NT2/D1 (cell line): ENCODE data around the gene LONRF3.

Source experiments
- DNase-seq: peaks from one replicate; pipeline ENCODE4 v3.0.0-alpha.2; 2011; ENCODE audit warnings: low read depth, low spot score
- H3K27me3 ChIP-seq: 2 replicates; pipeline ENCODE4 v1.6.0; 2011; ENCODE audit warnings: mild to moderate bottlenecking; ENCODE audit not compliant: insufficient read length, insufficient read depth
- H3K36me3 ChIP-seq: 2 replicates; pipeline ENCODE4 v1.6.1; 2011; ENCODE audit warnings: mild to moderate bottlenecking, low read length, mixed read lengths; ENCODE audit not compliant: insufficient read depth, insufficient read length
- H3K4me1 ChIP-seq: 2 replicates; pipeline ENCODE4 v1.5.1; 2011; ENCODE audit not compliant: insufficient read depth, insufficient read length
- H3K4me3 ChIP-seq: 2 replicates; pipeline ENCODE4 v1.5.1; 2011; ENCODE audit warnings: low read depth; ENCODE audit not compliant: insufficient read length
- H3K9ac ChIP-seq: 2 replicates; pipeline ENCODE4 v1.6.0; 2011; ENCODE audit warnings: low read depth; ENCODE audit not compliant: insufficient read length
- H3K9me3 ChIP-seq: 2 replicates; pipeline ENCODE4 v1.5.1; 2011; ENCODE audit warnings: mild to moderate bottlenecking, low read length; ENCODE audit not compliant: insufficient read depth
- SUZ12 ChIP-seq: IDR thresholded peaks from 2 replicates; pipeline ENCODE4 v1.6.1; 2011; ENCODE audit not compliant: insufficient read length, insufficient read depth; ENCODE audit errors: extremely low read depth
- YY1 ChIP-seq: IDR thresholded peaks from 2 replicates; pipeline ENCODE4 v1.6.1; 2011; ENCODE audit not compliant: insufficient read length, insufficient read depth
- ZNF274 ChIP-seq: IDR thresholded peaks from 2 replicates; pipeline ENCODE4 v1.6.1; 2011; ENCODE audit warnings: mild to moderate bottlenecking, low read depth, low read length

LONRF3 gene

DNA sequence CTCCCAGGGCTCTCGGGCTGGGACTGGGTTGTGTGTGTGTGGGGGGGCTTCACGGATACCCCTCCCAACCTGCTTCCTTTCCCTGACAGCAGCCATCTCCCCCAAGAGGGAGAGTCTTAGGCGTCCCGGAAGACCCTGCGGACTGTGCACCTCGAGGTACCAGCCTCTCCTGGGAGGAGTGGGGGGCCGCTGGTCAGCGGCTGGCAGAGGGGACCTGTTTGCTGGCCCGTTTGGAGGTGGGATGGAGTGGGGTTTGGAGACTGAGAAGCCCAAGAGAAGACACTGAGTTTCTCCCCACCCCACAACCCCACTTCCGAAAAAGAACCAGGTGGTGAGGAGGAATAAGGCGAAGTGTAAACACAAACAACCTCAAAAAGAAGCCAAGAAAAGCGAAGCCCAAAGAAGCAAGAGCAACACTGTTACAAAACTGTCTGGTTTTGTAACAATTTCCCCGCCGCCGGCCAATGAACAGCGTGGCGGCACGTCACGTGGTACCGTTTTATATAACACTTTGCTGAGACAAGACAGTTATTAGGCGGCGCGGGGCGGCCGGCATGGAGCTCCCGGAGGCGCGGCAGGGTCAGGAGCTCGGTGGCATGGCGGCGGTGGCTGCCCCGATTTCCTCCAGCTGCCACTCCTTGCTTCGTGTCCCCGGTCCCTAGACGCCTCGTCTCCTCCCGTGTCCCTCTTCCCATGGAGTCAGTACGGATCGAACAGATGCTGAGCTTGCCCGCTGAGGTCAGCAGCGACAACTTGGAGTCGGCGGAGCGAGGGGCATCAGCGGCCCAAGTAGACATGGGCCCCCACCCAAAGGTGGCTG is at the start of gene LONRF3:
Gene LONRF3 (plus strand): TSS at position 531 of the 820 bp plus-strand sequence. CDS start 163 bp downstream, at position 694.
- no peaks in the 10 kb centered on the region for H3K9me3 ChIP-seq
- TF ChIP-seq ZNF274 (no peak), YY1 (no peak), SUZ12 (peak; percentile 50)
- no peak within 1 kb of the TSS for H3K9ac ChIP-seq
- peak within 1 kb of the TSS; percentile 36 for H3K4me3 ChIP-seq
- H3K4me1 ChIP-seq = peaks cover 16% of the 10 kb centered on the region
- H3K27me3 ChIP-seq = peaks cover 97% of the 10 kb centered on the region
- H3K36me3 ChIP-seq = no peaks in the 10 kb centered on the region
- no peak for DNase-seq

DNA sequence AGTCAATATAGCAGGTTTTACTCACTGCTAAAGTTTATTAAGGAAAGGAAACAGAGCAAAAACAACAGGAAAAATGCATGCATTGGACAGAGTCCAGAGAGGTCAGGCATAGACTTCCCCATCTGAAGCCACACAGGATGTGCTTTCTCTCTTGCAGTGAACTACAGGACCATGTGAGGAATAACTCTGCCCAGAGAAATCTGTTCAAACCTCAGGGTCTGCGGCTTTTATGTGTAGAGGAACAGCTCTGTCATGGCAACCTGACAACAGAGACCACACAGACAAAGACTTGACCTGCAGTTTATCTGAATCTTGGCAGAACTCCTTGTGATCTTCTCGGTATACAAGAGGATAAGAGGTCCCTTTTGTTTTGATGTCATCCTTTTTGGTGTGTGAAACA is 46.3 kb upstream of the LONRF3 start:
- no peak overlapping the region for H3K9ac ChIP-seq
- H3K36me3 ChIP-seq = no peaks in the 10 kb centered on the region
- no peaks in the 10 kb centered on the region for H3K4me1 ChIP-seq
- no peak overlapping the region for H3K4me3 ChIP-seq
- TF ChIP-seq ZNF274 (no peak), YY1 (no peak), SUZ12 (no peak)
- H3K27me3 ChIP-seq = no peaks in the 10 kb centered on the region
- DNase-seq = no peak
- no peaks in the 10 kb centered on the region for H3K9me3 ChIP-seq

DNA sequence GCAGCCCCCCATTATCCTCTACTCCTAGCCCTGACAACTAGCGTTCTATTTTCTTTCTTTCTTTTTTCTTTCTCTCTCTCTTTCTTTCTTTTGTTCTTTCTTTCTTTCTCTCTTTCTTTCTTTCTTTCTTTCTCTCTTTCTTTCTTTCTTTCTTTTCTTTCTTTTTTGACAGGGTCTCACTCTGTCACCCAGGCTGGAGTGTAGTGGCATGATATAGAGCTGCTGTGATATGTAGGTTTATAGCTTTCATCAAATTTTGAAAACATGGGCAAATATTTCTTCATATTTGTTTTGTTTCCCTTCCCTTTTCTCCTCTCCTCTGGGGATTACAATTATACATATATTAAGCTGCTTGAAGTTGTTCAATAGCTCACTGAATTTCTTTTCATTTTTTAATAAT is 39.1 kb upstream of the LONRF3 start:
- H3K9ac ChIP-seq = no peak overlapping the region
- no peak for TF ChIP-seq SUZ12
- no peak for TF ChIP-seq YY1
- TF ChIP-seq ZNF274 = no peak
- H3K4me3 ChIP-seq = no peak overlapping the region
- H3K36me3 ChIP-seq = no peaks in the 10 kb centered on the region
- H3K27me3 ChIP-seq = no peaks in the 10 kb centered on the region
- H3K4me1 ChIP-seq = no peaks in the 10 kb centered on the region
- DNase-seq = no peak
- no peaks in the 10 kb centered on the region for H3K9me3 ChIP-seq

DNA sequence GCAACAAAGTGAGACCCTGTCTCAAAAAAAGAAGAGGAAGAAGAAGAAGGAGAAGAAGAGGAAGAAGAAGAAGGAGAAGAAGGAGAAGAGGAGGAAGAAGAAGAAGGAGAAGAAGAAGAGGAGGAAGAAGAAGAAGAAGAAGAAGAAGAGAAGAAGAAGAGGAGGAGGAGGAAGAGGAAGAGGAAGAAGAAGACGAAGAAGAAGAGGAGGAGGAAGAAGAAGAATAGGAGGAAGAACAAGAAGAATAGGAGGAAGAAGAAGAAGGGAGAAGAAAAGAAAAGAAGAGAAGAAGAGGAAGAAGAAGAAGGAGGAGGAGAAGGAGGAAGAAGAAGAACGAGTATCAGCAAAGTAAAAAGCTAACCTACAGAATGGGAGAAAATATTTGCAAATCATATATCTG is 33.3 kb upstream of the LONRF3 start:
- TF ChIP-seq YY1 (no peak), SUZ12 (no peak)
- no peak overlapping the region for H3K9ac ChIP-seq
- no peaks in the 10 kb centered on the region for H3K9me3 ChIP-seq
- no peak overlapping the region for H3K4me3 ChIP-seq
- DNase-seq = no peak
- H3K27me3 ChIP-seq = no peaks in the 10 kb centered on the region
- H3K4me1 ChIP-seq = no peaks in the 10 kb centered on the region
- H3K36me3 ChIP-seq = no peaks in the 10 kb centered on the region

DNA sequence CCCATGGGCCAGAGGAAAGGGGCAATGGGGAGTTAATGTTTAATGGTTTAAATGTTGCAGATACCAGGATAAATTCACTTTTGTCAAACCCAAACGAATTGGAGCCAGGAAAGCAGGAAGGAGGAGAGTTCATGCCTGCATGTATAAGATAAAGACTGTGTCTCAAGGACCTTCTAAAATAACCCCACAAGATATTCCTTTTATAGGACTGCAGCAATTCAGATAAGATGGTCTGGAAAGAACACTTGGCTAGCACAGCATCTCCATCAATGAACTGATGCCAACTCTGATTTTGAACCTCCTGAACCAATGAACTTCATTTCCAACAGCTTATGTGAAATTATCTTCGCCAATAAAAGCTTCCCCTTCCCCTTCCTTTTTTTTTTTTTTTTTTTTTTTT is 31.3 kb upstream of the LONRF3 start:
- H3K4me1 ChIP-seq = no peaks in the 10 kb centered on the region
- no peak for TF ChIP-seq SUZ12
- TF ChIP-seq YY1 = no peak
- TF ChIP-seq ZNF274 = no peak
- no peak overlapping the region for H3K4me3 ChIP-seq
- H3K9me3 ChIP-seq = no peaks in the 10 kb centered on the region
- DNase-seq = no peak
- no peaks in the 10 kb centered on the region for H3K27me3 ChIP-seq
- H3K36me3 ChIP-seq = no peaks in the 10 kb centered on the region
- H3K9ac ChIP-seq = no peak overlapping the region

DNA sequence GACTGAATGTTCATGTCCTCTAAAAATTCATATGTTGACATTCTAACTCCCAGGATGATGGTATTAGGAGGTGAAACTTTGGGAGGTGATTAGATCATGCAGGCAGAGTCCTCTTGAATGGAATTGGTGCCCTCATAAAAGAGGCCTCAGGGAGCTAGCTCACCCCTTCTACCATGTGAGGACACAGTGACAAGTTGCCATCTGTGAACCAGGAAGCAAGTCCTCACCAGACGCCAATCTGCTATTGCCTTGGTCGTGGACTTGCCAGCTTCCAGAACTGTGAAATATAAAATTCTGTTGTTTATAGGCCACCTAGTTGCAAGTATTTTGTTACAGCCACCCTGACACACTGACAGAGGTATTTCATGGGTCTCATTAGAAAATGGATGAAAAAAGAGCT is 28.5 kb upstream of the LONRF3 start:
- H3K4me1 ChIP-seq = no peaks in the 10 kb centered on the region
- H3K4me3 ChIP-seq = no peak overlapping the region
- no peaks in the 10 kb centered on the region for H3K9me3 ChIP-seq
- no peaks in the 10 kb centered on the region for H3K36me3 ChIP-seq
- TF ChIP-seq ZNF274 (no peak), SUZ12 (no peak), YY1 (no peak)
- H3K9ac ChIP-seq = no peak overlapping the region
- no peaks in the 10 kb centered on the region for H3K27me3 ChIP-seq
- no peak for DNase-seq

DNA sequence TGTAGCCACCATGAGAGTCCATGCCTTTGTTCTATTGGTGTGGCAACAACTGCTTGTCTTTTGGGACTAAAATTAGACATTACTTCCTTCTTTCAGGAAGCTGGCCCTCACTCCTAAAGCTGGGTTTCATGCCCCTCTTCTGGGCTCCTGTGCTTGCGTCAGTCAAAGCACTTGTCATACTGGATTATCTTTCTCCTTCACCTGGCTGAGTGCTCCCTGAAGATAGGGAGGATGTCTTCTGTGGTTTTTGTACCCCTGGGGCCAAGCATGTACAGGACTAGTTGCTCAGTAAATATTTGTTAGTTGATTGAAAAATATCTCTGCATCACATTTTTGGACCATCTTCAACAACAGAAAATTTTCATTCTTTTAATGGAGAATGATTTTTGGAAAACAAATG is 26.1 kb upstream of the LONRF3 start:
- Histone ChIP-seq H3K9ac (no peak overlapping the region), H3K4me1 (no peaks in the 10 kb centered on the region), H3K27me3 (no peaks in the 10 kb centered on the region), H3K9me3 (no peaks in the 10 kb centered on the region), H3K36me3 (no peaks in the 10 kb centered on the region), H3K4me3 (no peak overlapping the region)
- TF ChIP-seq ZNF274 (no peak), YY1 (no peak), SUZ12 (no peak)
- DNase-seq = no peak
